GM21528 (cell line): Measurements from ENCODE around the gene RPSA.
"Not testable (repeated sequence)": the region's sequence is repeated elsewhere in the genome, so short reads cannot be mapped to it uniquely, and the experiment has no call there.

Experiments used
- ATAC-seq: cut with Tn5 transposase; IDR thresholded peaks from one replicate; pipeline ENCODE4 v1.9.1; 2021; ENCODE audit warnings: mild to moderate bottlenecking, moderate library complexity; ENCODE audit not compliant: unreplicated experiment, low FRiP score

Gene RPSA

GRCh38 chr3:39453134-39453533 is 46.6 kb downstream of the RPSA start:
- no peak for ATAC-seq

GRCh38 chr3:39453872-39454271 is 47.4 kb downstream of the RPSA start:
- ATAC-seq: not testable (repeated sequence)

DNA sequence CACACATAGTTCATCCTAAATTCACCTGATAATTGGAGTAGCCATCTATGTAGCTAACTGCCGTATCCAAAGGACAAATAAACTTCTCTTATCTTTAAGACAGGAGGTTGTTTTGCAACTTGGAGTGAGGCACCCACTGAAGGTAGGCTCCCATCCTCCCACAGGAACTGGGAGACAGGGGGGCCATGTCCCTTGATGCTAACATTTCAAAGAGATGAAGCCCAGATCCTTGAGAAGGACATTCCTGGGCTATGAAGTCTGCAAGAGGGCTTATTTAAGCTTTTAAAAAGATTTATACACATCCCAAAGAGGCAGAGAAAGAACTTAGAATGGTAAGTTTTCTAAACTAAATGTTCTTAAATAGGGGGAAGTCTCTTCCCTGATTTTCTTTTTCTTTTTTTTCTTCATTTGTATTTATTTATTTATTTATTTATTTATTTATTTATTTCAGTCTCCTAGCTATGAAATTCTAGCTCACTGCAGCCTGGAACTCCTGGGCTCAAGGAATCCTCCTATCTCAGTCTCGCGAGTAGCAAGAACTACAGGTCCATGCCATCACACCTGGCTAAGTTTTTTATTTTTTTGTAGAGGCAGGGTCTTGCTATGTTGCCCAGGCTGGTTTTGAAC is 48.2 kb downstream of the RPSA start:
- ATAC-seq: no peak

DNA sequence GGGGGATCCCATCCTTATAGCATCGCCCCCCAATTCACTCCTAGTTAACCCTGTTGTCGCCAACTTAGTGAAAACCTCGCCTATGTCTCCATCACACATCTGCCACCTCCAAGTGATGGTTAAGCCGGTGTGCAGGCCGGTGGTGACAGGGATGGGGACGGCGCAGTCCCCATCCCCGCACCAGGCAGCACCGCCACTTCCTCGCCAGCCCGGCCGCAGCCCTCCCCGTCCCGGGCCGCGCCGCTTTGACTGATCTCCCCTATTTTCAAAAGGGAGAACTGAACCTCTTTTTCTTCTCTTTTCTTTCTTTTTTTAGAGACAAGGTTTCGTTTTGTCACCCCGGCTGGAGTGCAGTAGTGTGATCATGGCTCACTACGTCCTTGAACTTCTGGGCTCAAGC is 49.6 kb downstream of the RPSA start:
- no peak for ATAC-seq

GRCh38 chr3:39457361-39457760 is 50.8 kb downstream of the RPSA start:
- no peak for ATAC-seq

DNA sequence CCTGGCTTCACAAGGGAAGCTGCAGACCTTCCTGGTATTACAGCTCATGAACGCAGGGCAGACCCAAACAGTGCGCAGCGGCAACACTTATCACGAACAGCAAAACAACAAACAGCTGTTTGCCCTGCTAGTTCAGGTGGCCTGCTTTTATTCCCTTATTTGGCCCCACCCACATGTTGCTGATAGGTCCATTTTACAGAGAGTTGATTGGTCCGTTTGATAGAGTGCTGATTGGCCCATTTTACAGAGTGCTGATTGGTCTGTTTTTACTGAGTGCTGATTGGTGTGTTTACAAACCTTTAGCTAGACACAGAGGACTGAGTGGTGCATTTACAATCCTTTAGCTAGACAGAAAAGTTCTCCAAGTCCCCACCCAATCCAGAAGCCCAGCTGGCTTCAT is 52.1 kb downstream of the RPSA start:
- ATAC-seq: not testable (repeated sequence)

DNA sequence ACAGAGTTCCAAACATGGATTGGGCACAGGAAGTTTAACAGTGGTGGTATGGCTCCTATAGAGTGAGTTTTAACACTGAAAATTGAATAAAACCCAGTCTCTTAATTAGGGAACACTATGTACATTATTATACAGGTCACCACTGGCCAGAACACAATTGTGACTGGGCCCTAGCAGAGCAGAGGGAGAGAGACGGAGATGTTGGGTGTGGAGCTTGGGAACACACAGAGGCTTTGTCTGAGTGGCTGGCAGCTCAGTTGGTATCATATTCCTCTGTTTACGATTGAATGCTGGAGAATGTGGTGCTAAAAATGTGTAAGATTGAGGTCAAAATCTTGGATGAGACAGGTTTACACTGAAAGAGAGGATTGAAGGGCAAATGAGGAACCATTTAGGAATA is 54.2 kb downstream of the RPSA start:
- no peak for ATAC-seq
